ENCODE measurements around the gene CFAP61.
A peak's percentile ranks its signal among the peaks of the same experiment; 100 is the strongest.
"Not testable (repeated sequence)": the region's sequence is repeated elsewhere in the genome, so short reads cannot be mapped to it uniquely, and the experiment has no call there.

CFAP61 gene

DNA sequence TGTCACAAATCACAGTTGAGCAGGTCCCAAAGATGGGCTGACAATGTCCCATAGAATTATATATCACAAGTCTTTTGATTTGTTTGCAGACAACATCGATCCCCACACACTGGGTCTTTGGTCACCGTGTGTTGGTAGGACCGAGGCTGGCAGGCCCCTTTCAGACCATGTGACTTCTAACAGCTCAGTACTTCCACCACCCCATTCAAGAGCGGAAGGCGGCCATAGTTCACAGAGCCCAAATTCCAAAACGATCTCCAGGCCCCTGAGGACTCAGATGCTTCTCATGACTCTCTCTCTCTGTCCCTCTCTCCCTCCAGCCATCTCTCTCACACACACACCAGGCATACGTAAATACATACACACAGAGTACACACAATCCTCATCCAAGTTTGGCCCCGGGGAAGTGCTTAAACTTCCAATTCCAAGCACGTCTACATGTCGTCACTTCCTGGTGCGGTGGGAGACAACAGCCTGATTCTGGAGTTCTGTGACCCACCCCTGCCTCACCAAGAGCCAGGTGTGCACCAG is 159.7 kb downstream of the CFAP61 start:
- no peak for DNase-seq

DNA sequence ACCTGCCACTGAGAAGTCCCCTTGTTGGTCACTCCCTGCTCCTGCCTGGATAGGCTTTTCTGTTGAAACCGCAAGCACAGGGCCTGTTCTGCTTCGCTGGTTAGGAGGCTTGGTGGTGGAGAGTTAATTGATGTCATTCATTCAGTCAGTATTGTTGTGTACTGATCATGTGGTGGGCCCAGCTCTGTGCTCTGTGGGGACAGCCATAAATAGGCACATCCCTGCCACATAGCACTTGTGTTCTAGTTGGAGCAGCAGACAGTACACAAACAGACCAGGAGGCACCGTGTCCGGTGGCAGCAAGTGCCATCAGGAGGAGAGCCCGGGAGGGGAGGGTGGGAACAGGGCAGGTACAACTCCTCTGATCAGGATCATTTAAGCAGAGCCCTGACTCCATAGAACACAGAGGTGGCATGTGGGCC is 160.4 kb downstream of the CFAP61 start:
- DNase-seq, result no peak

DNA sequence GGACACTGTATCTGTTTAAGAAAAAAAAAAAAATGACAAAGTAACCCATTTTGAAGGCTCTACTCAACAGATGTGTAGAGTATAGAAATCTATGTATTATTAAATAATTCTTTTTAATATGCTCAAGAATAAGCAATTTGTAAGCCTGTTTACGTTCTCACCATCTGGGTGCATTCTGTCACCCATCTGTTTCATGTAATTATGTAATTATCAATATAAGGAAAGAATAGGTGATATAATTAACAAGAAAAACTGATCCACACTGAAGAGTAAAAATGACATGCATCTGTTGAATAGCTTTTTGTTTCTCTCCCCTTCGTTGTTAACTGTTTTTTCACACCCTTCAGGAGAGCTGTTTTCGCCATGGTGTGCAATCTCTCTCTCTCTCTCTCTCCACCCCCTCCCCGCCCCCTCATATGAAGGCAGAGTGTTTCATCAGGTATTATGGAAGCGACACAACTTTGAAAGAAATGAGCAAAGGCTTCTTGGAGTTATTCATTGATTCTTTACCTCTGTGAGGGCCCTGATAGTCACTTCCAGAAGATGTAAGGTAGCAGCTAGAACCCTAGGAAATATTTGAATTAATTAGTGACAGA is 161.3 kb downstream of the CFAP61 start:
- no peak for DNase-seq

DNA sequence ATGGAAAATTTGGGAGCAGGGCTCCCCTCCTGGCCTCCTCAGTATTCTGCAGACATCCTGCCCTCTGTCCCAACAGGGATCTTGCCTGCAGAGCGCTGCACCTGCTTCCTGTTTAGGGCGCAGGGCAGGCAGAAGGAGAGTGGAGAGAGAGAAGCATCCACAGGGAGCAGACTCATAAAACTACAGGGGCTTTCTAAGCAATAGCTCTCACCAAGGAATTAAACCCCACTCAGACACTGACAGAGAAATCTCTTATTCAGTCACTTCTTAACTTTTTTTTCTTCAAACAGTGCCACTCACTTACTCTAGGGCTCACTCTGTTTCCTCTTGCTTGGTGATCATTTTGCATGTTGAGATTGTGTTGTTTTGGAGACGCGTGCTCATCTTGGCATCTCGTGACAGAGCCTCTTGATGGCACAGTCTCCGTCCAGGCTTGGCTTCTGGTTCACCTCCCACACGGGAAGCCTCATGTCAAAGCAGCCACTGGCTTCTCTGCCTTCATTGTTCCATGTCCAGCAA is 162.5 kb downstream of the CFAP61 start:
- no peak for DNase-seq

DNA sequence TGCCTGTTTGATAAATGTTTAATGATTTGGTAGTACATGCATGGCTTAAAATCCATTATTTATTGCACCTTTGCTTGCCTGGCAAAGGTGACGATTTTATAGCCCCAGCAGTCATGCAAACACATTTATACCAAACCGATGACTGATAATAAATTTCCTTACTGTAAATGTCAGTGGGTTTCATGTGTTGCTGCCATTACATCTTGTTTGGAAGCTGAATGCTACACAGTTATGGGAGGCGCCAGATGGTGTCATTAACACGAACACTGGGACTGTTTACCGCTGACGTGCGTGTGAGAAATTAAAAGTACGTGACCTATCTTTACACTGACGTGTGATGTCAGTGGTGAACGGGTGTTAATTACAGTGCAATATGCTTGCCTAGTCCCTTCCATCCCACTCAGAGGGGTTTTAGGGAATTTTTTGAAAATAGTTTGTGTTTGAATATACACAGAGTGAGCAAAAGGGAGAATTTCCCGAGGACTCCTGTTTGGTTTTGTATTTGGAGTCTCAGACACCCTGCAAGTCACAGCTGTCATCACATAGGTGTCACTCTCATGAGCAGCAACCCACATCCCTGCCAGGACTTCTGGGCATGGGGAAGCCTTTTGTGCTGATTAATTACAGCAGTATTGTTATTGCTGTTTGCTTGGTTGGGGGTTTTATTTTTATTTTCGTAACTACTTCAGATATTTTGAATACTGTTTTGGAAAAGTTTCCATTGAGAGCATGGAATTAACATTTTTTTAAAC is 163.8 kb downstream of the CFAP61 start:
- no peak for DNase-seq

DNA sequence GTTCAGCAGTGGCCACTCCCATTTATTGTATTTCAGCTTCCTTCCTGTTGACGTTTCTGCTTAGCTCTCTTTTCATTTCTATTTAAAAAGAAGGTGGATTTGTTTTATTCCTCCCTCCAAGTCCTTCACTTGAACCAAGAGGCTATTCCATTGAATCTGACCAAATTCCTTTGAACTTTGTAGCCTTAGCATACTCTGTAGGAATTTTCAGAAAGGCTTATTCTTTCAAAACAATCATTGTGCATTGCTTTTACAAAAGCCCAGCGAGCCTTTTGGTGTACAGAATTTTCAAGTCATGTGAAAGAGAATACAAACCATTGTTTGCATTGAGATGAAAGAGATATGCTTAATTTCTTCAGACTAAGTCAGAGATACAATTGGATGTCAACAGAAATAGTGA is 164.6 kb downstream of the CFAP61 start:
- DNase-seq, result no peak

DNA sequence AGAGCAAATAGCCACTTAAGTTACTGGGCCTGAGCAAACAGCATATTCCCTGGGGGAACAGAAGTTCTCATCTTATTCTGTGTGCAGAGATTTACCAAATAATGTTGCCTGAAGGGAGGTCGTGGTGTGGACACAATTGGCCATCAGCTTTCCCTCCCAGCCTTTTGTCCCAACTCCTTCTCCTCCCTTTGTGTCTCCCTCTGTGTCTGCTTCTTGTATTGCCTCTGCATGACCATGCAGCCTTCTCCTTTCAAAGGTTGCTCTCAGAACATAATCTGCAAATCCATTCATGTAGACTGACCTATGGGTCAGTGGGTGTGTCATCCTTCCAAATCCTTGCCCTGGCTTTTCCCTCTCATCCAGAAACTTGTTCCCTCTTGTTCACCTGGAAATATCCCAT is 165.3 kb downstream of the CFAP61 start:
- no peak for DNase-seq

DNA sequence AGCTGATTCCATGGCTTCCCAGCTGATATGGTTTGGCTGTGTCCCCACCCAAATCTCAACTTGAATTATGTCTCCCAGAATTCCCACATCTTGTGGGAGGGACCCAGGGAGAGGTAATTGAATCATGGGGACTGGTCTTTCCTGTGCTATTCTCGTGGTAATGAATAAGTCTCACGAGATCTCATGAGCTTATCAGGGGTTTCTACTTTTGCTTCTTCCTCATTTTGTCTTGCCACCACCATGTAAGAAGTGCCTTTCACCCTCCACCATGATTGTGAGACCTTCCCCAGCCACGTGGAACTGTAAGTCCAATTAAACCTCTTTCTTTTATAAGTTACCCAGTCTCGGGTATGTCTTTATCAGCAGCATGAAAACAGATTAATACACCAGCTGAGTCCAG is 165.8 kb downstream of the CFAP61 start:
- DNase-seq, result not testable (repeated sequence)

DNA sequence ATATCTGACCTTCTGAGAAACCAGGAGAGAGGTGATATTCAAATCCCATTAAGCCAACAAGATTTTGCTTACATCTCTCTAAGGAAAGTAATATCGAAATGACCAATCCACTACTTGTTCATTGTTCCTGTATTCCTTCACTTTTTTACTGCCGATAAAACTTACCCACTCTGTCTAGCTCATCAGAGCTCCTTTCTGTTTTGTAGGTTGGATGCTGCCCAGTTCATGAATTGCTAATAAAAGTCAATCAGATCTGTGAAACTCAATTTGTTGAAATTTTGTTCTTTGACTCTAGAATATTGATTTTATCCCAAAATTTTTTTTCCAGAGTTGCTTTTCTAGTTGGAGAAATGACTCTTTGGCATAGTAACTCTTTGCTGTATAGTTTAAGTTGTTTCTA is 166.7 kb downstream of the CFAP61 start:
- DNase-seq, result no peak

DNA sequence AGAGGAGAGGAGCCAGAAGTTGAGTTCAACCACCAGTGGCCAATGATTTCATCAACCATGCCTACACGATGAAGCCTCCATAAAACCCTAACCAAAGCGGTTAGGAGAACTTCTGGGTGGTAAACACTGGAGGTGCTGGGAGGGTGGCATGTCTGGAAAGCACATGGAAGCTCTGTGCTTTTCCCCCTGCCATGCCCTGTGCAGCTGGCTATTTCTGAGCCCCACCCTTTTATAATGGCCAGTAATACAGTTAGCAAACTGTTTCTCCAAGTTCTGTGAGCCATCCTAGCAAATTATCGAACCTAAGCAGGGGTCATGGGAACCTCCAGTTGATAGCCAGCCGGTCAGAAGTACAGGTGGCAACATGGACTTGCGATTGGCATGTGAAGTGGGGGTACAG is 167.8 kb downstream of the CFAP61 start:
- no peak for DNase-seq

DNA sequence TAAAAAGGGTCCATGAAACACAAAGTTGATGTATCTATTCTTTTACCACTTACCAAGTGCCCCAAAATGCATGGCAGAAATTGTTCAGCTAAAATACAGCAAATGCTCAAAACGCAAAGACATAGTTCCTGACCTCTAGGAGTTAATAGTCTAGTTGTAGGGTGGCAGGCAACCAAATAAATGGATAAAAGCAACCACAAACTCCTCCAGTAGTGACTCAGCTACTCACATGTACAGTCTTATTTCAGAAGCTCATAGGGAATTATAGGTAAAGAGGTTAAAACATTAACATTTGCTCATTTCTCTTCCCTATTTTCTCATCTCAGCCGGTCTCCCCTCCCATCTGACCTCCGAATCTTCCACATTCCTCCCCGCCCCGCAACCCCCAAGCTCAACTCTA is 171.6 kb downstream of the CFAP61 start:
- DNase-seq, result no peak

DNA sequence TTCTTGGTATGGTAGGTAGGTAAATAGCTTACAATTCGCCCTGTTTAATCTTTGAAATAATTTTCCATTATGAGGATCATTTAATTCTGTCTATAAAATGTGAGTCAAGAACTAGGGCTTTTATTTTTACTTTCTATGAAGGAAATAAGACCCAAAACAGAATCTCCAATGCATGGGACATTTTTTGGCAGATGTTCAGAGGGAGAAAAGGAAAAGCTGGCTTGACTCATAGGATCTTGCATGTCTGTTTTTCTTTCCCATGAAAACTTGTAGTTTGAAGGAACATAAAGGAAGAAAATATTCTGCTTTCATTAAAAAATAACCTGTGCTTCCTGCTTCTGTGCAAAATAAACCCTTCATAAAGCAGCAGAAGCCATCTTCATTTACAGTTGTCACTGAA is 172.5 kb downstream of the CFAP61 start:
- DNase-seq, result no peak

DNA sequence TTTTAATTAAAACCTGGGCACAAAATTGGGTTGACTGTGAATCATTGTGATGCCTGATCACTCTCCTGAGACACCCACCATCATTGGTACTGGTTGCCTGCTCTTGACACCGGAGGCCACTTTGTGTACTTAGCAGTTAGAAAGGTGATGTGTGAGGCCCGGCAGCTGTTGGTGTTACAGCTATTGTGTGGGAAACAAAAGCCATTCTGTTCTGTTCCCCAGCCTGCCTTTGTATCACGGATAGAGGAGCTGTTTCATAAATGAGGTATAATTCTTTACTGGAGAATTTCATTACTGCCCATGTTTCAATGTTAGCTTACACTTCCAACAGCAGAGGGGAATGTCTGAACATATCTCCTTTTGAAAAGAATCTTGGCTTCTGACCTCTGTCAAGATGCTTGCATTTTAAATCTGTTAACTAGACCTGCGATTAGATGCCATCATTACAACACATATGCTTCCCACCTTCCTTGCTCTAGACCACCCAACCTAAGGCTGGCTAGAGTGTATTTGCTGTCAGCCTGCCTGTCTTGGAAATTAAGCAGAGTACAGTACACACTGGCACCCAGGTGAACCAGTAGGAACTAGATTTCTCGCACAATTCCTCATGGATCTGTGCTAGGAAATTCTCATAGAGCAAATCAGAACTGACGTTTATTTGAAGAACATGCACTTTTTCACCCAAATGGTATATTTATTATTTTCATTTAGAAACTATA is 173.2 kb downstream of the CFAP61 start:
- DNase-seq, result no peak

DNA sequence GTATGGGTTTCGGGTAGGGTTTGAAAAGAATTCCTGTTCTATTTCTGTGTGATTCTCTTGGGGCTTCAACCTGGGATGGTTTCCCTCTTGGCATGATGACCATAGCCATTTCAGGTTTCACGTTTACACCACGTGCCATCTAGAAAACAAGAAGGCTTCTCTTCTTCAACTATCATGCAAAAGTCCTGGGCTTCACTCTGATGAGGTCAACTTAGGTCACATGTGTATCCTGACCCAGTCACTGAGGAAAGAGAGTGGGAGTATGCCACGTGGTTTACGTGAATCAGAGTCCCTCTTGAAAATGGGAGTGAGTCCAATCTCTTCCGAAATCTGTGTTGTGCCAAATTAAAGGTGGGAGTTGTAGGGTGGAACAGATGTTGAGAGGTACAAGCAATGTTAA is 174.2 kb downstream of the CFAP61 start:
- DNase-seq, result no peak

DNA sequence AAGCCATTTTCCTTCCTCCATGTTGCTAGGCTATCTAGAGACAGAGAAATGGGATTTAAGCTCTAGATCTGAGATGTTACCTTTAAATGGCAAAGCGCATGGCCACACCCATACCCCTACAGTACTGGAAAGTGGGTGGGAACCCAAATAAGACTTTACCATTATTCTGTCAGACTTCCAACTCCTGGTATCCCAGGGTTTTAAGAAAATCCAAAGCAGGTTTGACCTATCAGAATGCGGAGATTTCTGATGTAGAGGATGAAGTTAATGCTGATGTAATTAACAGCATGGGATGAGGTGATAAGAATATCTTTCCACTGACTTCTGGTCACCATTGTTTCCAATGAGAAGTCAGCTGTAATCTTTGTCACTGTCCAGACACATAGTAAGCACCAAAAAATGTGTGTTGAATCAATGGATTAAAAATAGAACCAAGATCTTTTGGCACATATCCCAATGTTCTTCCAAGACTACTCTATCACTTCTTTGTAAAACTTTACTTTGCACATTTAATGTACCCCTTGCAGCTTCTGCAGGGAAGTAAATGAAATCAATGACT is 174.8 kb downstream of the CFAP61 start:
- no peak for DNase-seq

DNA sequence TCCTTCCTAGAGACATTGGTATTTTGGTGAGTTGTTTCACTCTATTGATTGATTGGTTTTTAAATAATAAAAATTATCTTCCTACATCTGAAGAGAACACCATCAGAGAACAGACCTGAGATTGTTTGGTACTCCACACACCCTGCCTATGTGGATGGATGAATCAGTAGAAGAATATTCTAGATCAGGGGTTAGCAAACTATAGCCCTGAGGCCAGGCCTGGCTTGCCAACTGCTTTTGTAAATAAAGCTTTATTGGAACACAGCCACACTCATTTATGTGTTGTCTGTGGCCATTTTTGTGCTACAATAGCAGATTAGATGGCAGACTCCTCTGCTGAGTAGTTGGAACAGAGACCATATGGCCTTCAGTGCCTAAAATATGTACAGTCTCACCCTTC is 176.0 kb downstream of the CFAP61 start:
- no peak for DNase-seq

DNA sequence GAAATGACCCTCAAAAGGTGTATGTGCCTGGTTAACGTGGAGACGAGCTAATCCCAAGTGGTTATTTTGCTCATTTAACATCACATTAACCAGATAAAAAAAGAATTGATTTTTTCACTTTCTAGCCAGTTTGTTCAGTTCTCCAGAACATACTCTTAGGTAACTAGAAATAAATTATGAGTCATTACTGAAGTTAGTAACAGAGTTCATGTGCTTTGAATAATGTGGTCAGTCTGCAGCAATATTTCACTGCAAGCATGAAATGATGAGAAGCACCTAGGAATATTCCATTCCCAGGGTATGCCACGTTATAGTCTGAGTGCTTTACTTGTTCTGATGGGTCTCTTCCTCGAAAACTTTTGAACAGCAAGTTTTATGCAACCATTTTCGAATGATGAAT is 177.3 kb downstream of the CFAP61 start:
- no peak for DNase-seq

DNA sequence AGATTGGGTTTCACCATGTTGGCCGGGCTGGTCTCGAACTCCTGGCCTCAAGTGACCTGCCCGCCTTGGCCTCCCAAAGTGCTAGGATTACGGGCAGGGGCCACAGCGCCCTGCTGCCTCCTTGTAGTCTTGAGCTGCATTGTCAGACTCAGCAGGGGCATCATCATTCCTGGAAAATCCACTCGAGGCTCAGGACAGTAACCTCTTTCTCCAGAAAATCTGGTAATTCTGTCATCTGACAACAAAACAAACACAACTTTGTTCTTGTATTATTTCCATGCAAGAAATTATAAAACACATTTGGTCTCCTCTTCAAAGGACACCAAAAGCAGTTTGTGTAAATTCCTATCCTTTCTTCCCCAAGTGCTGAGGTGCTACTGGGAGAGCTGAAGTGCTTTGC is 178.4 kb downstream of the CFAP61 start:
- DNase-seq, result no peak

DNA sequence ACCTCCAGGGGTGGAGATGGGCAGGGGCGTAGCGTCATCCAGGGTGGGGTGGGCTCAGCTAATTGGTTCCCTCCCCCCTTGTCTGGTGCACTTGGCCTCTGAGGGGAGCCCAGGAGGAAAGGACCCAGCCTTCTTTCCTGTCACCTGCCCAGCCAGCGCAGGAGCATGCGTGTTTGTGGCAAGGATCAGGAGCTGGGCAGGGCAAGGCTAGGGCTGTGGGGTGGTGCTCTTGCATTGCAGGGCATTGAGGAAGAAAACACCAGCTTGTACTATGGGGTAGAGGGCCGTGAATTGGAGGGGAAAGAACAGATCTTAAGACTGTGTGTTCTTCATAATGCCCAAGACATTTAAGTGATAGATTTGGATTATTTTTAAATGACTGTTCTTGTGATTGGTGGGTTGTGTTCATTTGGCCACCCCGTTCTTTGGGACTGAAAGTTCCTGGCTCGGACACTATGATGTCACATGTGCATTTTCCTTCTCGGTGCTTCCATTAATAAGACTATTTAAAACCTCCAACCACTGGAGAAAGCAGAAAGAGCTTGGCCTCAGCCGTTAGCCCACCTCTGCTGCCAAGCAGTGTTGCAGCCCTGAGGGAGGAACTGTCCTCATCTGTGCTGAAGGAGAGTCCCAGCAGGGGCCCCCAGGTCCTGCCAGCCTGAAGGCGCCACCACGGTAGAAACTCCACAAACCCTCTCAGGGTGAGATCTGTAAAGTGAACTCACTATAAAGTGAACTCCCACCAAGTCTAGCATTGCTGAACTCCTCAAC is 179.4 kb downstream of the CFAP61 start:
- DNase-seq, result no peak

DNA sequence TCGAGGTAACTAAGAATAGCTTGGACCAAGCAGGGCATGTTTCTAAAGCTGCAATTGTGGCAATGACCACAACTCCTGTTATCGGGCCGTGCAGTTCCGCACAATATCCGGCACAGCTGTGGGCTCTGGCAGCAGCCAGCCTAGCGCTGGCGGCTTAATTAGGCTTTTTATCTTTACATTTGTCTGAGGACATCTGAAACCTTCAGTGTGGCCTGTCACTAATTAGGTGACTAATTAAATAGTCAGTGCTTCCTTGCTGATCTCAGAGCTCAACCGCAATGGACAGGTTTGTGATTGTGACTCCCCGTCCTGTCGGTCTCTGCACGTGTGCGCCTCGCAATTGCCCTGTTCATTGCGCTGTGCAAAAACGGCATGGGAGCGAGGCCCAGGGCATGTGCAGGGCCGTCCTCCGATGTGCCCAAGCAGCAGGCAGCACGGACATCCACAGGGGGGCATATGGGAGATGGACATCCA is 180.7 kb downstream of the CFAP61 start:
- peak; percentile 68 for DNase-seq

DNA sequence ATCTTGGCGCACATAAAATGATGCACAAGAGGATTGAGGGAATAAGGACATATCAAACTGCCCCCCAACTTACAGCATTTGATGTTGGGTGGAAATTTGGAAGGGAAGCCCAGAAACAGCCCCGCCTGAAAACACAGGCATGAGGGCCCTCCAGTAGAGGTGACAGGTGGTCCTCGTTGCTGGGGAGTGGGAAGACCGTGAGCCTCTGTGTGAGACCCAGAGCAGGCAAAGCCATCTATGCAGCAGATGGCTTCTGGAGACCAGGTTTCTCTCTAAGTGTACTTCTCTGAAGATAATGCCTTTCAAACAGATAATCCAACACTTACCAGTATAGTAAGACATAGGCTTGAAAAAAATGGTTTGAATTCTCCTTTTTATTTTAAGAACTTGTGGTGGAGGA is 183.3 kb downstream of the CFAP61 start:
- no peak for DNase-seq
